Right renal cortex interstitium (tissue), 3 donors: ENCODE measurements around the gene FRYL. TPM values are rescaled to one million over a fixed set of nuclear protein-coding genes. Genes with fewer than 3 reads are reported as not detected.
"Not testable (repeated sequence)": the region's sequence is repeated elsewhere in the genome, so short reads cannot be mapped to it uniquely, and the experiment has no call there.

Experiments used
- DNase-seq, 3 donors: peaks; one replicate each; pipeline ENCODE4 v3.0.0-alpha.2; 2013; ENCODE audit warnings: low read depth in 3 of 3, low spot score in 2 of 3
- polyA plus RNA-seq, 3 donors: library from polyadenylated mRNA; unstranded; fragments of 120-200 nt; gene quantifications; one replicate each; pipeline ENCODE4 v1.2.1, GENCODE V29; 2013; ENCODE audit not compliant: insufficient read length in 3 of 3

FRYL gene
- polyA plus RNA-seq, 3 donors = 43.2 to 52.5 (median 45.4) TPM

DNA sequence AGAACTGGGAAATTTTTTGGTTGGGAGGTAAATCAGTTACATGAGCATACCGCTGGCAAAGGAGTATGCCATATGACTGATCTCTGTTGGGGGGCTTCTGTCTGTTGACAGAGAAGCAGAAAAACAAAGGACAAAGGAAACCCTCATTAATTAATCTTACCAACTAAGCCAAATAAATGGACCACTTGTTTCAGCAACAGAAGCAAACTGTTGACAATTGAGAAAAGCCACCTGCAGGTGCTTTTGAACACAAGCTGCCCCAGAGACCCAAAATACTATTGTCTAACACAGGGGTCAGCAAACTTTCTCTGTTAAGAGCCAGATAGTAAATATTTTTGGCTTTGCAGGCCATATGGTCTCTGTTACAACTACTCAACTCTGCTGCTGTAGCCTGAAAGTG is 7.0 kb upstream of the FRYL start:
- DNase-seq = peak; percentile 61 to 74 (median 71)

GRCh38 chr4:48786549-48786948 is 6.5 kb upstream of the FRYL start:
- no peak for DNase-seq

- no peak for DNase-seq
Observed at GRCh38 chr4:48785302-48785701, 5.2 kb upstream of the FRYL start.

- no peak for DNase-seq
Observed at GRCh38 chr4:48781968-48782367, 1.9 kb upstream of the FRYL start.

- DNase-seq = no peak
Observed at GRCh38 chr4:48780865-48781214, 761 bp upstream of the FRYL start.

DNA sequence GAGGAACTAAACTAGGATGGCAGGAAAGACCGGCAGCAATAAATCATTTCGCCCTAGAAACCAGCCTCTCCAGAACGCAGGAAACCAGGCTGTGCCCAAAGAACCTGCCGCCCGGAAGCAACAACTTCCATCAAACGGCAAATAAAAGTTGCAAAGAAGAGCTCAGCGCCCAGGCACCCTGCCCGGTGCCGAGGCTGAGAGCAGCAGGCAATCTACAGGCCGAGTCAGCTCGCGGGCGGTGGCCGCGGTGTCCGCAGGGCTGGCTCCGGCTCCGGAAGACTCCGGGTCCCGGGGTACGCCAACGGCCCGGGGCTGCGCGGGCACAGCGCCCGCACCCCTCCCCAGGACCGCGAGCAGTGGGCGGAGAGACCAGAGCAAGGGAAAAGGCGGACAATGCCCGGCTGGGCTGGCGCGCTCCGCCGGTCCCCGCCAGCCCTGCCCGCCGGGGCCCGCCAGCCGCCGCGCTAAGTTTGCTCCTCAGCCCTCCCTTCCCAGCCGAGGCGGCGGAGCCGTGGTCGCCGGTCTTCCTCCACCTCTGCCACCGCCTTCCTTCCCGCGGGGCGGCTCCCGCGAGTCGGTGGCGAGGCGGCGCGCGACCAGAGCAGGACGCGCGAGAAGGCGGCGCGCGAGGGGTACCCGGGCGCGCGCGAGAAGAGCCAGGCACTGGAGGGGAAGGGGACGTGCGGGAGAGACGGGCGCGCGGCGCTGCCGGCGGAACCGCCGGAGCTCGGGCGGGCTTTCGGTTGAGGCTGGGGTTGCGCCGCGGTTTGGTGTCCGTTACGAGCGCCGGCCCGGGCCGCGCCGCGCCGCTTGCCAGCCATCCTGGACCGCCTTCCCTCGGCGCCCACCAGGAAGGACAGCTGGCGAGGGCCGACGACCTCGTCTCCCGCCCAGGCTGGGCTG is 733 bp downstream of the FRYL start:
- DNase-seq = peak in 2 of 3 donors; percentile 49 to 61

- DNase-seq = no peak
Observed at GRCh38 chr4:48778431-48779094, 1.5 kb downstream of the FRYL start.

DNA sequence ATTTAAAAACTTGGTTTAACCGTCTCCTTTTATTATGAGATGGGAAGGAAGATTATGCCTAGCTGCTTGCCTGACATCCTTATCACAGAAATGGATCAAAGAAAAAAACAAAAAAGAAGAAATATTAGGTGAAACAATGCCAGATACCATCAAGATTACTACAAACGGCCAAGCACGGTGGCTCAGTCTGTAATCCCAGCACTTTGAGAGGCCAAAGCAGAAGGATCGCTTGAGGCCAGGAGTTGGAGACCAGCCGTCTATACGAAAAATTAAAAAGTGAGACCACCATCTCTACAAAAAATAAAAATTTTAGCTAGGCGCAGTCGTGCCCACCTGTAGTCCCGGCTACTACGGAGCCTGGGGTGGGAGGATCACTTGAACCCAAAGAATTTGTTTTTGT is 2.3 kb downstream of the FRYL start:
- no peak for DNase-seq

DNA sequence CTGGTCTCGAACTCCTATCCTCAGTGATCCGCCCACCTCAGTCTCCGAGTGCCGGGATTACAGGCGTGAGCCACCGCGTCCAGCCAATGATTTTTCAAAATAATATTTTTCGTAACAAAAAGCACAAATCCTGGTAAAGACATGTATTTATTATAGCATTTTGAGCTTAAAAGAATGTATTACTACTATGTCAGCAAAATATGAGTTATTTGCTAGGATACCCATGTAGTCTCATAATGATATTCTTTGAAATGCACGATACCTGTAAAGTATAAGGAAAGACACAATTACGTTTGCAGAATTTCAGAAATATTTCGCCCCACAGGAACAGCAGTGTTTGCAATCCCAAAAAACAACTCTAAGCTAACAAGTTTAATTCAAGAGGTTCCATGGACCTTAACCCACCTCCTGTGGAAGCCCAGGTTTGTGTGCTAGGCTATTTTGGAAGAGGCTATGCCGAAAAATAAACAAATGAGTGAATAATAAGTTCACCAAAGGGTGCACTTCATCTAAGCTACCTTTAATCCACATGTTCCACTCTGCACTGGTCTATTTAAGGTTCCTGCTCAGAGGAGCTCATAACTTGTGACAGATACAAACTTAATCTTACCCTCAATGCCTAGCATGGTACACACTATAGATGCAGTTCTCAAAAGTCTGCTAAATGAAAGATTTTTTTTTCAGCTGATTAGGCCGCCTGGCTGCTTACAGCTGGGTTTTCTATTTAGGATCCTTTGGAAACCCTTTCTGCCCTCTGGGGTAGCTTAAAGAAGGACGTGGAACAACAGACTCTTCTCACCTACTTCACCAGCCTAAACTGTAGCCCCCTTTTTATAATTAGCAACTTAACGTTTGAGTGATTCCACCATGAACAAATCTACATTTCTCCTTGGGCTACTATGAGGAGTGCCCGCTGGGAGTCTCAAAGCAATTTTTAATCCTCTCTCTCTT is 5.0 kb downstream of the FRYL start:
- DNase-seq = no peak

DNA sequence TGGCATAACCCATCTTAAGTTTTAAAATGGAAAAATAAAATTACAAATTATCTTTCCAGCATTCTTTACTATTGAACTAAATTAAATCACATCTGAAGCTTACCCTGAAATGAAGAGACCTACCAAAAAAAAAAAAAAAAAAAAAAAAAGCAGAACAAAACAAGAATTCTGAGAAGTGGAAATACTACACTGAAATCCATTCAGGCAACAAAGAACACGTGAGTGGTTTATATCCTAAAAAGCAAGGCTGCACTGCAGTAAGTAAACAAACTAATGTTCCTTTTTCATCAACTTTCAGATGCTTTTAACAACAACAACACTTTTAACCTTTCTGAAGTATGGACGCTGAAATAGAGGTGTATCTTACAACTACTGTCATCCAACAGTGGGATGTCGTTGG is 7.5 kb downstream of the FRYL start:
- DNase-seq = no peak

GRCh38 chr4:48767055-48767929 is 12.8 kb downstream of the FRYL start:
- DNase-seq = no peak

- no peak for DNase-seq
Observed at GRCh38 chr4:48766131-48766792, 13.8 kb downstream of the FRYL start.

DNA sequence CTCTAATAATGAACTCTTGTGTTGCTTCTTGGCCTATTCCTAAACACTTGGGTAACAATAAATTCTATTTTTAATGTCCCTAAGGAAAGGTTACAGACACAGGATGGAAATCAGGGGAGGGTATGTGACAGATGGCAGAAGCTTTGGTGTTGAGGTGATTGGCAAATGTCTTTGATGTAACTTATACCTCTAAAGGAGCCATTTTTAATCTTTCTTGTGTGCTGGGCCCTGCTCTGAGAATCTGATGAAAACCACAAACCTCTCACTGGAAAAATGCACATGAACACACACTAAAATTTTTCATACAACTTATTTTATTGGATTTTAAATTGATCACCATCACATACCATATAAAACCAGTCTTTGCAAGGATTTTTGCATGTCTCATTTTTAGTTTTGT is 17.7 kb downstream of the FRYL start:
- no peak for DNase-seq

GRCh38 chr4:48761286-48761685 is 18.8 kb downstream of the FRYL start:
- no peak for DNase-seq

GRCh38 chr4:48758703-48759102 is 21.4 kb downstream of the FRYL start:
- DNase-seq = not testable (repeated sequence)

- DNase-seq = no peak
Observed at GRCh38 chr4:48756689-48757220, 23.3 kb downstream of the FRYL start.

- DNase-seq = no peak
Observed at GRCh38 chr4:48755281-48755680, 24.8 kb downstream of the FRYL start.

GRCh38 chr4:48753159-48753558 is 26.9 kb downstream of the FRYL start:
- no peak for DNase-seq

GRCh38 chr4:48752726-48753125 is 27.4 kb downstream of the FRYL start:
- DNase-seq = no peak
